NCI-H345 treated with DMSO at 0.1 percent for 48 hours (cell line): ENCODE measurements around the gene MED22.
"Not testable (repeated sequence)": the region's sequence is repeated elsewhere in the genome, so short reads cannot be mapped to it uniquely, and the experiment has no call there.

Experiments
- DNase-seq: peaks from one replicate; lab custom pipeline; 2025; ENCODE audit not compliant: unreplicated experiment; lab: John Stamatoyannopoulos, UW

Gene MED22

DNA sequence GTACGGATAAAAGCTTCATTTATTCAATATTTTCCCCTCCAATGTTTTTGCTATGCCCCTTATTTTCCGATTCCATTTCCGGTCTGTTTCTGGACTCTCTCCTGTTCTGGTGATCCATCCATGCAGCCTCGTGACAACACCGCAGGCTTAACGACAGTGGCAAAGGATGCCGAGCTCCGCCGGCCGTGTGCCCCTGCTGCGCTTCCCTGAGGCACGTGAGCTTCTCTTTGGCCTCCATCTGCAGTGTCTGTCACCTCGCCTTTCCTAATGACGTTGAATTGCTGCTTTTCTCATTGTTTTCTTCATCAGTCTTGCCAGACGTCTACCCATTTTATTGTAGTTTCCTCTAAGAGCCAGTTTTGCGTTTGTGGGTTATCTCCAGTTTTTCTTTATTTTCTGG, 40.6 kb downstream of the MED22 start:
- no peak for DNase-seq

DNA sequence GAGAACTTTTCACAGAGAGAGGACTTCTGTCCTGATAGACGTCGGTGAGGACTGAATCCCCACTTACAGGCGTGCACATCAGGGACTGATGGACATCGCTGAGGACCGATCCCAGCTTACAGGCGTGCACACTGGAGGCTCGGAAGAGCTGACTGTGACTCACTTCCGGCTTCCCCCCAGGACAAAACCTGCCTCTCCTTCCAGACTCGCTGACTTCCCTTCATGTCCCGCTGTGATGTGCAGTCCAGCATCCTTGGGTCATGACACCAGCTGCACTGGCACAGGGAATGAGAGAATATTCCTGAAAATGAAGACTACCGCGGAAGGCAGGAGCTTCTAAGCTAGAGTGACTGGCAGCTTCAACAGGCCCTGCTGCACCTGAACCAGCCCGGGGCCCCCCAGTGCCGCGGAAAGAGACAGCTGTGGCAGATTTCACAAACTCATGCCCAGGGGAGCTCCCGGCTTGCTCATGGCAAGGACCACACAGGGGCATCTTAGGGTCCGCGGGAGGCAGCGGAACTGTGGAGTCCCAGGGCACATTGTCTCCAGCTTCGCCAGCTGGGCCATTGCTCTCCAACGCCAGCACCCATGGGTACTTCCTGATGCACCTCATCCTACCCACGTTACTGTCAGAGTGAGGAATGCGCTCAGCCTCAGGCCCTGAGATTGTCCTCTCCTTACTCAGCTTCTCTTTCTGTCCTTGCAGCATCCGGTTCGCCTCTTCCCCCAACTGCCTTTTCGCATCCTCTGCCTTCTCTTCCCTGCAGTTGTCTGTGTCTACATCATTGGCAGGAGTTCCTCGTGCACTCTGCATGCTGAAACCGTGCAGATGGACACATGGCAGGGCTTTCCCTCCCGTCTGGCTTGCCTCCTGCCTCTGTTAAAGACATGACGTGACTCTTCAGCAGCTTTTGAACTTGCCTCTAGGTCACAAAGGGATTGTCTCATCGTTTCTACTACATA, 41.4 kb downstream of the MED22 start:
- no peak for DNase-seq

DNA sequence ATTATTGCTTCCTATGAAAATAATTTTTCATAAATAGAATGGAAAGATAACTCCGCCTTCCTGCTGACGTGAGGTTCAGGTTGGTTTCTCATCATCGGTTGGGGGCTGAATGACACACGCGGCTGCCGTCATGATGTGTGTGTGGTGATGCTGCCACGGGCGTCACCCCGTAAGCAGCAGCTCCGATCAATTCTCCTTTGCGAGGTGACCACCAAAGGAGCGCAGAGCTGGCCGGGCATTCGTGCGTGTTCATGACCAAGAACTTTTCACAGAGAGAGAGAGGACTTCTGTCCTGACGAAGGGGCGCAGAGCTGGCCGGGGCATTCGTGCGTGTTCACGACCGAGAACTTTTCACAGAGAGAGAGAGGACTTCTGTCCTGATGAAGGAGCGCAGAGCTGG, 42.2 kb downstream of the MED22 start:
- DNase-seq = no peak

DNA sequence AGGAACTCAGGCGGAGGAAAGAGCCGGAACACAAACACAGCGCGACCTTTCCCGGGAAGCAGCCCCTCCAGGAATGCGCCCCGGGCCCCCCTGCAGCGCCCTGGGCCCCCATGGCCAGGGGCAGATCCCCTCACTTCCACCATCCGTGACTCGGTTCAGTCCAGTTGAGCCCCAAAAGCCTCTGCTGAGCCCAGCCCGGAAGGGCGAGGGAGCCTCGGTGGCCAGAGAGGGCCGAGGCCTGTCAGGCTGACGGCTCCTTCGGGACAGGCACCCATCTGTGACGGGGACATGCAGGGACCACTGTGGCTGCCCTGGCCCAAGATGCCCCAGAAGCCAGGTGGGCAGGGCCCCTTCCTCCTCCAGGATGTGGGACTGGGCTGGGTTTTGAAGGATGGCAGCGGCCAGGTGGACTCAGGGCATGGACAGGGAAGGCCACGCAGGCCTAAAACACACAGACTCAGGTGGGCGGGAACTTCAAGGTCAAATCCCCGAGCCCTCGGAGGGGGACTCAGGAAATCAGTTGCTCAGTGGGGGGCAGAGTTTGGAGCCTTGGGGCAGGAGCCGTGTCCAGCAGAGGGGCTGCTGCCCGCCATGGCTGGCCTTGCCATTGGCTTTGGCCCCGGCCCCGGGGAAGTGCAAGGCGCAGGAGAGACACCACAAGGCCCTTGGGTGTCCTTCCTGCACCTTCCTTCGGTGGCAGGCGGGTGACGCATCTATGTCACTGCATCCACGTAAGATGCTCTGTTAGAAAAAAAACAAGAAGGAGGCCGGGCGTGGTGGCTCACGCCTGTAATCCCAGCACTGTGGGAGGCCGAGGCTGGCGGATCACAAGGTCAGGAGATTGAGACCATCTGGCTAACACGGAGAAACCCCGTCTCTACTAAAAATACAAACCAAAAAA, 43.2 kb downstream of the MED22 start:
- no peak for DNase-seq

DNA sequence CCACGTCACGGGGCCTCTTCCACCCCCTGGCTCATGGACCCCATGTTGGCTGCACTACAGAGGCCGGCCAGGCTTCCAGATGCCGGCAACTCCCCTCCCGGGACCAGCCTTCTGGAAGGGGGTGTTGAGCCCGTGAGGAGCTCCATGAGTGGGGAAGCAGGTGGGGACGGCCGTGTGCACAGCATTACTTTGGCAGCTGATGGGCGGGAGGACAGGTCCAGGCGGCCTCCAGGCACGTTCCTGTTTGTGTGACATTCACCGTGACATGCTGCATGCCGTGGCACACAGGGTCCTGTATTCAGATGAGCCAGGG, 43.8 kb downstream of the MED22 start:
- DNase-seq = no peak

DNA sequence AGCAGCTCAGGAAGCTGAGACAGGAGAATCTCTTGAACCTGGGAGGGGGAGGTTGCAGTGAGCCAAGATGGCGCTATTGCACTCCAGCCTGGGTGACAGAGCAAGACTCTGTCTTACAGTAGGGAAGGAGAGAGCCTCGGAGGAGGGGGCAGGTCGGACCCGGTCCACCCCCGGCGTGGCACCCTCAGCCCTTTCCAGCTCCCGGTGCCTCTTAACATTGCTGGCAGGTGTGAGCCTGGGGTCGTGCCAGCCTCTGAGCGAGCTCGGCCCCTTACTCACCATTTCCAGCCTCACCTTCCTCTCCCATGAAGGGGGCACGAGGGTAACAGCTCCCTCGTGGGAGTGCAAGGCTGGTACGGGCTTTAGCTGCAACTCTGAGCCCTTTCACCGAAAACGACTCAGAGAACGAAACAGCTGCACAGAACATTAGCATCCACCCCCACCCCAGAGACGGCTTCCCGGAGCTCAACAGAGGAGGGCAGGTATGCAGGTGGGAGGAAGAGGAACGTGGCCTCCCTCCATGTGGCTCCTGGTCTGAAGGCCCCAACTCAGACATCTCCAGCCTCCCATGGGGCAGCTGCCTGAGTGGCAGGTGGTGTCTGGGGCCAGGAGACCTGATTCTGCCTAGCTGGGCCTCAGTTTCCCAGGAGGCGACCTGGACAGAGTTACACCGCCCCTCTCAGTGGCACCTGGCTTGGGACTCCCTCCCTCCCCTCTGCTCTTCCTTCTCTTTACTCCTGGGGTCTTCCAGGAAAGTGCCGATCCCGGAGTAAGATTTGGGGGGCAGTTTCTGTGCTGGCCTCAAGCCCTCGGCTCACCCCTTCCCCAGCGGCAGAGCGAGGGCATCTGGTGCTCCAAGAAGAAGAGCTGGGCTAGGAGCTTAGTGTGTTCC, 44.4 kb downstream of the MED22 start:
- no peak for DNase-seq

DNA sequence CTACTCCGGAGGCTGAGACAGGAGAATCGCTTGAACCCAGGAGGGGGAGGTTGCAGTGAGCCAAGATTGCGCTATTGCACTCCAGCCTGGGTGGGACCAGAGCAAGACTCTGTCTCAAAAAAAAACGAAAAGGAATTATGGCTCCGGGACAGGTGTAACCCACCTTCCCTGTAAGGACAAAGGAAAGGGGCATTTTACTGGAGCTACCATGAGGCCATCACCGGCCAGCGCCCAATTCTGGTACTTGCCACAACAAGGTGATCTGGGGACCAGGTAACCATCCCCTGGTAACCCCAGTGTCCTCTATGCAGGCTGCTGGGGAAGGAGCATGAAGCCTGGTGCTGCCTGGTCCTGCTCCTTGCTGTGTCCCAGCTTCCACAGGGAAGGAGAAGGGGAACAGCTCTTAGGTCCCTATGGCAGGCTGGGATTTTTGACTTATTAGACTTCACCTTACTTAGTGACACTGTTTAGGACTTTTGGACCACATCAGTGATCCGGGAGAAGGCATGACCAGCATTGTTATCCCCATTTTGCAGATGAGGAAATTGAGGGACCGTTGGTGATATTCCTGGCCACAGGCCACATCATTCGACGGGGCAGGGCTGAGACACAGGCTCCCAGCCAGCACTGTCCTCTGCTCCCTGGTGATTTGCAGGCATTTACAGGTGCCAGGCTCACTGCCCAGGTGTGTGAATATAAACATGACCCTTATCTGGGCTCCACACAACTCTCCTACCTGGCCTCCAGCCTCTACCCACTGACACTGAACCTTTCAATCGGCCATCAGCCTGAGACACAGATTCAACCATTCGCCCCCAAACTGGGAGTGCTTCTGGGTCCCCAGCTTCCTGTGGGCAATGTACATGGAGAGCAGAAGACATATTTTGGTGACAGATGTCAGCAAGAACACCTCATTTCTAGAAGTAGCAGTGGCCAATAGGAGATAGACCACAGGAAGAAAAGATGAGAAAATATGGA, 46.4 kb downstream of the MED22 start:
- DNase-seq = no peak

DNA sequence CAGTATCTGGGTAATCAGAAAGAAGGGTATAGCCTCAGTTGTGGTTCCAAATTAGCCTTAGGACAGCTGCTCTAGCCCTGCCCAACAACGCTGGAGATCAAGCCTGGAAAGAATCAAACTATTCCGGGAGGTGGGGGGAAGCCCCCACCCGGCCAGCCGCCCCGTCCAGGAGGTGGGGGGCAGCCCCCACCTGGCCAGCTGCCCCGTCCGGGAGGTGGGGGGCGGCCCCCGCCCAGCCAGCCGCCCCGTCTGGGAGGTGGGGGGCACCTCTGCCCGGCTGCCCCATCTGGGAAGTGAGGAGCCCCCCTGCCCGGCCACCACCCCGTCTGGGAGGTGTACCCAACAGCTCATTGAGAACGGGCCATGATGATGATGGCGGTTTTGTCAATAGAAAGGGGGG, 47.9 kb downstream of the MED22 start:
- not testable (repeated sequence) for DNase-seq

DNA sequence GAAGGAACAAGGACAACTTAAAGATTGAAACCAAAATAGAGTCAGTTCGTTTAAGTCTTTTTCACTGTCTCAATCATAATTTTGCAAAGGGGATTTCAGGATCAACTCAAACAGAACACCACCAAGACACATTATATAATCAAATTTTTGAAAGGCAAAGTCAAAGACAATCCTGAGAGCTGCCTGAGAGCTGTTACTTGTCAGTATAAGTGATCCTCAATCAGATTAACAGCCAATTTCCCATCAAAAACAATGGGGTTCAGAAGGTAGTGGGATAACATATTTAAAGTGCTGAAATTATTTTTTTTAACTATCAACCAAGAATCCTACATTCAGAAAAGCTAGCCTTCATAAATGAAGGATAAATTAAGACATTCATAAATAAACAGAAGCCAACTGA, 53.7 kb downstream of the MED22 start:
- no peak for DNase-seq

DNA sequence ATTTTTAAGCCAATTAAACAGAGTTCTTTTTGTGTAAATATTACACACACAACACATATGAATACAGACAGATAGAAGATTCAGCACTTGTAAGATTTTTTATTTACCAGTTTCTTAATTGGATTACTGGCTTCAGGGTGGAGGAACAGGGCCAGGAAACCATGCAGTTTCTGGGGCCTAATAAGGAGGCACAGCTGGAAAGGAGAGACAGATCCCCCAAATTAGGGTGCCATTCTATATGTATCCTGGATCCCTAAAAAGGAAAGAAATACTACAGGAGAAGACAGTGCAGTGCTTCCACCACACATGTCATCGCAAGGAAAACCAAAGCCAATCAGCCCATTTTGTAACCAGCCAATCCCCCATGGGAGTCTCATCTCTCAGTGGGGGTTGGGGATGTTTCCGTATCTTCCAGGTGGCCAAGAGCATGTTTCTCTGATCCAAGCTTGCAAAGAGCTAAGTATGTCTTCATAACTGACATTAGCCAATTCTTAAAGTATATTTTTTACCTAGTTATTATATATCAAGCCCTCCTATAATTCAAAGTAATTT, 57.1 kb downstream of the MED22 start:
- DNase-seq = no peak
